Testis (tissue), 3 donors: ENCODE measurements around the gene NARS2. TPM values are rescaled to one million over a fixed set of nuclear protein-coding genes. Genes with fewer than 3 reads are reported as not detected.
A peak's percentile ranks its signal among the peaks of the same experiment; 100 is the strongest.

Experiments used
- DNase-seq: peaks from one replicate; pipeline ENCODE4 v3.0.0-alpha.2; 2019
- H3K27ac ChIP-seq, 2 donors: fragments of 200-600 bp; sonication (generic); one replicate each; pipeline ENCODE4 v1.5.1; 2019
- H3K27me3 ChIP-seq: fragments of 200-600 bp; sonication (generic); one replicate; pipeline ENCODE4 v1.5.1; 2019
- H3K36me3 ChIP-seq: fragments of 200-600 bp; sonication (generic); one replicate; pipeline ENCODE4 v1.5.1; 2017; ENCODE audit warnings: low read depth; ENCODE audit errors: missing control alignments
- H3K4me1 ChIP-seq: fragments of 200-600 bp; sonication (generic); one replicate; pipeline ENCODE4 v1.5.1; 2019
- H3K4me3 ChIP-seq, 2 donors: fragments of 200-600 bp; sonication (generic); one replicate each; pipeline ENCODE4 v1.5.1; 2017 to 2019
- H3K9me3 ChIP-seq: fragments of 200-600 bp; sonication (generic); one replicate; pipeline ENCODE4 v1.5.1; 2017
- POLR2A ChIP-seq: fragments of 450-650 bp; IDR thresholded peaks from one replicate; pipeline ENCODE4 v1.6.1; 2017; ENCODE audit warnings: antibody characterized with exemption, mild to moderate bottlenecking, moderate library complexity
- WGBS, 2 donors: methylation state at CpG; one replicate each; pipeline ENCODE4 v1.1.5; 2018; 5-methylcytosine and 5-hydroxymethylcytosine counted together
- intact Hi-C: fragments of 100-400 bp; cut with DNase I; formaldehyde crosslinking; loops from one replicate; pipeline ENCODE4 v1.15.1; 2023; ENCODE audit warnings: low total_unique reads
- polyA plus RNA-seq: library from polyadenylated mRNA; stranded (reverse); fragments of 350-450 nt; fragmentation: Illumina TruSeq; extraction: RNeasy Lipid Tissue Mini Kit (QIAGEN cat#74804); gene quantifications from one replicate; pipeline ENCODE4 v1.2.3, GENCODE V29; 2014; ENCODE audit warnings: low read depth, low replicate concordance; ENCODE audit not compliant: insufficient read depth
- total RNA-seq, 2 donors: library from RNA; depleted of rRNA; stranded (reverse); fragments of >200 nt; gene quantifications; one replicate each; pipeline ENCODE4 v1.2.3, GENCODE V29; 2016
- TF ChIP-seq, protein P1 (sequence below), 3 experiments: fragments of 450-650 bp in 2 of 3; fragments of 200-600 bp in 1 of 3; sonication (generic) in 1 of 3; IDR thresholded peaks; one replicate each; pipeline ENCODE4 v1.5.1; 2016 to 2019; ENCODE audit warnings: antibody characterized with exemption in 3 of 3, mild to moderate bottlenecking in 2 of 3, moderate library complexity in 1 of 3

The NARS2 gene
- total and polyA plus RNA-seq, 3 donors from 2014 or later = 9.8 to 22.6 (median 21.3) TPM

DNA sequence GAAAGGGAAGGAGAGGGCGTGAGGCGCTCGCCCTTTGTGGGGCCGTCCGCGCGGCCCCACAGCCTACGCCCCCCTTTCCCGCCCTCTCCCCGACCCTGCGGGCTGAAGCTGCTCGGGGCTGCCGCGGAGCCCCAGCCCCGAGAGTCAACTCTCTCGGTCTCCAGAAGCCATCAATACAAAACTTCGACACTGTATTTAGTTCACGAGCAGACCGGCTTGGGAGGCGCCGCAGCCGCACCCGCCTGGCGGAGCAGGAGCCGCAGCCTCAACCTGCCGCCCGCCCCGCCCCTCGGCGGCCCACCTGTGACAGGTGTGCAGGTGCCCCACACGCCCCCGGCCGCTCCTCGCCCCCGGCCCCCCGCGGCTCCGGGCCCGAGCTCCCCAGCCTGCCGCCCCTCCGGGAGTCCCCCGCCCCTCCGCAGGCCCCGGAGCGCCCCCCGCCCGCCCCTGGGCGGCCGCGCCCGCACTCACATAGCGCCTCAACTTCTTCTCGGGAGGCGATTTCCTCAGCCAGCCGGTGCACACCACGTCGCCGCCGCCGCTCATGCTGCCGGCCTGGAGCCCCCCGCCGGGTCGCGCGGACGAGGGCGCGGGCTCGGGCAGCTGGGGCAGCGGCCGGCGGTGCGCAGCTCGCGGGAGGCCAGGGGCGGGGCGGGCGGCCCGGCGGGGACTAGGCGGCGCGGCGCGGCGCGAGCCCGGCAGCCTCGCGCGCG is 157.3 kb downstream of the NARS2 start, which contains the start of gene GAB2:
Gene GAB2 (minus strand): TSS at position 646 of the 713 bp plus-strand sequence. CDS start 100 bp downstream, at position 546.
- DNase-seq = no peak
- Histone ChIP-seq H3K4me3 (peak within 1 kb of the TSS; percentile 81 to 86), H3K27me3 (no peaks in the 10 kb centered on the region), H3K36me3 (no peaks in the 10 kb centered on the region), H3K4me1 (peaks cover 5% of the 10 kb centered on the region), H3K27ac (peak within 1 kb of the TSS; percentile 89 to 94), H3K9me3 (no peaks in the 10 kb centered on the region)
- intact Hi-C loops = loop anchor here (10.0 kb wide), 1 partner anchor 147 kb away; no protein-coding TSS in a partner anchor
- no peak for TF ChIP-seq POLR2A
- TF ChIP-seq, protein P1, sequence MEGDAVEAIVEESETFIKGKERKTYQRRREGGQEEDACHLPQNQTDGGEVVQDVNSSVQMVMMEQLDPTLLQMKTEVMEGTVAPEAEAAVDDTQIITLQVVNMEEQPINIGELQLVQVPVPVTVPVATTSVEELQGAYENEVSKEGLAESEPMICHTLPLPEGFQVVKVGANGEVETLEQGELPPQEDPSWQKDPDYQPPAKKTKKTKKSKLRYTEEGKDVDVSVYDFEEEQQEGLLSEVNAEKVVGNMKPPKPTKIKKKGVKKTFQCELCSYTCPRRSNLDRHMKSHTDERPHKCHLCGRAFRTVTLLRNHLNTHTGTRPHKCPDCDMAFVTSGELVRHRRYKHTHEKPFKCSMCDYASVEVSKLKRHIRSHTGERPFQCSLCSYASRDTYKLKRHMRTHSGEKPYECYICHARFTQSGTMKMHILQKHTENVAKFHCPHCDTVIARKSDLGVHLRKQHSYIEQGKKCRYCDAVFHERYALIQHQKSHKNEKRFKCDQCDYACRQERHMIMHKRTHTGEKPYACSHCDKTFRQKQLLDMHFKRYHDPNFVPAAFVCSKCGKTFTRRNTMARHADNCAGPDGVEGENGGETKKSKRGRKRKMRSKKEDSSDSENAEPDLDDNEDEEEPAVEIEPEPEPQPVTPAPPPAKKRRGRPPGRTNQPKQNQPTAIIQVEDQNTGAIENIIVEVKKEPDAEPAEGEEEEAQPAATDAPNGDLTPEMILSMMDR (IDR thresholded peaks at IDR 0.05) = no peak
- WGBS, 2 donors = 0% methylated on average over 5 to 42 of the region's 93 CpGs

DNA sequence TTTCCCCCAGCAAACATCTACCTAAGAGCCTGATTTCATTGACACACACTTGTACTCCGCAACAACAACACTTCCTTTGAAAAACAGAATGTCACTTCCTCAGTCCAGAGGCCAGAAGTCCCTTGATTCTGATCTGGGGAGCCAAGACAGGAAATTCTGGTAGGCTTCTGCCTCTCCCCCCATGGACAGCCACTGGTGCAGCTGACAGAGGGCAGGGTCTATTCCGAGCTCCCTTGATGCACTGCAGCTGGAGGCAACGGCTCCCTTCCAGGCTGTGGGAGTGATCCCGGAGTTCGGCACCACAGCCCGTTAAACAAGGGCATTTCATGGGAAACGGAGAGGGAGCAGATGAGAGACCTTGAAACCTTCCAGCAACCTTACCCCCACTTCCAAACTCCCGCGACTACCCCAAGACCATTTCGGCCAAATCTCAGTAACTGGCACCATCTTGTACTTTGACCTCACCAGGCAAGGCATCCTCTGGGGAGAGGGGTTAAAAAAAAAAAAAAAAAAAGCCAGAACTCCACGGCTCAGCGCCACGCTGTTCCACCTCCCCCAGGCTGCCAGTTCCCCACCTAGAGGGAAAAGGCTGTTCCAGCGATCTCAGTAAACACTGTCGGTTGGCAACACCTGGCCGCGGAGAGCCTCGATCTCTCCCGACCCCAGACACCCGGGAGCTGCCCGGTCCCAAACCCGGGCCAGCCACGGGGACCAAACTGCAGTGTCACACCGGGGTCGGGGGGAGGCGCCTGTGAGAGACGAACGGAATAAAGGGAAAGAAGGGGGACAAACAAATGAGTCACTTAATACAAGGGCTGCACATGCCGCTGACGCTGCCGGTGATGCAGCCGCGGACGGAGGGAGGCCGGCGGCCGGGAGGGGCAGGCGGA is 158.1 kb downstream of the NARS2 start:
- TF ChIP-seq POLR2A = no peak
- TF ChIP-seq, protein P1 (IDR thresholded peaks at IDR 0.05) = peak; percentile 11 to 59 (median 34)
- H3K4me3 ChIP-seq = peak overlapping the region; percentile 81 to 86
- no peaks in the 10 kb centered on the region for H3K36me3 ChIP-seq
- intact Hi-C loops = loop anchor here (10.0 kb wide), 1 partner anchor 148 kb away; no protein-coding TSS in a partner anchor
- DNase-seq = peak; percentile 81
- WGBS, 2 donors = 1% methylated on average over 38 of the region's 38 CpGs
- no peaks in the 10 kb centered on the region for H3K9me3 ChIP-seq
- peaks cover 5% of the 10 kb centered on the region for H3K4me1 ChIP-seq
- H3K27ac ChIP-seq = peak overlapping the region; percentile 89 to 94
- no peaks in the 10 kb centered on the region for H3K27me3 ChIP-seq

DNA sequence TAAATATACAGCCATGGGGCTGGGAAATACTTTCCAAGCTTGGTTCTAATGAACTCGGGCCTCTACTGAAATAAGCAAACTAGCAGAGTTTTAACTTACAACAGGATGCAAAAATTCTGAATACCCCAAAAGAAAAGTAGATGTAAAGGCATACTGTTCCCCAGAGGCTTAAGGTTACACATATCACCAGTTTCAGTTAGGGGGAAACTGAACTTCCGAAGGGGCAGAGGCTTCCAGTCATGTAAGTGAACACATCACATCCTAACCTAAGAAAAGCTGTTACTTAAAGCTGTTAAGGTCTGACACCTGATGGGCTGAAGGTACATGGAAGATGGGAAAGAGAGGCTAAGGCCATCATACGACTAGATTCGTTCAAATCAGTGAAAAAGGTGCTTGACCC is 159.3 kb downstream of the NARS2 start:
- no peak overlapping the region for H3K4me3 ChIP-seq
- 41 to 44% methylated on average over 4 of the region's 4 CpGs for WGBS, 2 donors
- H3K9me3 ChIP-seq = no peaks in the 10 kb centered on the region
- no peak for TF ChIP-seq POLR2A
- TF ChIP-seq, protein P1 (IDR thresholded peaks at IDR 0.05) = no peak
- H3K4me1 ChIP-seq = peaks cover 5% of the 10 kb centered on the region
- H3K36me3 ChIP-seq = no peaks in the 10 kb centered on the region
- intact Hi-C loops = loop anchor here (10.0 kb wide), 1 partner anchor 149 kb away; no protein-coding TSS in a partner anchor
- DNase-seq = no peak
- H3K27ac ChIP-seq = no peak overlapping the region
- H3K27me3 ChIP-seq = no peaks in the 10 kb centered on the region

DNA sequence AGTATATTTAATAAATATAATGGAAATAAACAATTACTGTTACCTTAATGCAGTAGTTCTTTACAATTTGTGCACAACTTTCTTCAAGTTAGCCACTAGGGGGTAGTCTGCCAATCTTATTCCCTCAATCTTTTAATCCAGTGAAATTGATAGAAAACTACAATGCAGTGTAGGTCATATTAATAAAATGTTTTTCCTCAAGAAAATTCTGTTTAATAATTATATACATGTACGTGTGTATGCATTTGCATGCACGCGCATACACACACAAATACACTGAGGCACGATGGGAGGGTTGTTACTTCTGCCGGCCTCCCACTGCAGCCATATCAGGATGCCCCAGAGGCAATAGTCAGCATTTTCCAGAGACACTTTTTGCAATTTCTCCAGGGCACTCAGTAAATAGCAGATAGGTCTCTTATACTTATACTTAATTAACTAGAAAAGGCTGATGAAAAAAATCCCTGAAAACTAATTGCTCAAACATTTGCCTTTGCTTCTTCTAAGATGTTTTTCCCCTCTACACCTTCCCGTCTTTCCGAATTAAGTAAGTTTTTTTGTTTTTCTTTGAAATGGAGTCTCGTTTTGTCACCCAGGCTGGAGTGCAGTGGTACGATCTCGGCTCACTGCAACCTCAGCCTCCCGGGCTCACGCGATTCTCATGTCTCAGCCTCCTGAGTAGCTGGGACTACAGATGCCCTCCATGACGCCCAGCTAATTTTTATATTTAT is 160.2 kb downstream of the NARS2 start:
- no peak for TF ChIP-seq POLR2A
- TF ChIP-seq, protein P1 (IDR thresholded peaks at IDR 0.05) = peak in 1 of 3 experiments; percentile 74
- no peaks in the 10 kb centered on the region for H3K9me3 ChIP-seq
- H3K27ac ChIP-seq = no peak overlapping the region

More for the DNA sequence above, 160.2 kb downstream of the NARS2 start:
- Histone ChIP-seq H3K4me3 (no peak overlapping the region), H3K36me3 (no peaks in the 10 kb centered on the region), H3K4me1 (peaks cover 5% of the 10 kb centered on the region), H3K27me3 (no peaks in the 10 kb centered on the region)
- DNase-seq = no peak
- 86 to 94% methylated on average over 14 of the region's 14 CpGs for WGBS, 2 donors
- intact Hi-C loops = loop anchor here (10.0 kb wide), 1 partner anchor 150 kb away; no protein-coding TSS in a partner anchor
